ENCODE data around the gene GCLC.
"Not testable (repeated sequence)": the region's sequence is repeated elsewhere in the genome, so short reads cannot be mapped to it uniquely, and the experiment has no call there.

The GCLC gene

GRCh38 chr6:53556986-53557715, 12.2 kb upstream of the GCLC start:
- no peak for DNase-seq (ENCODE audit: low read depth)

- not testable (repeated sequence) for DNase-seq (ENCODE audit: low read depth)
These were observed 8.7 kb upstream of the GCLC start for GRCh38 chr6:53553600-53553999.

GRCh38 chr6:53551681-53552080, 6.8 kb upstream of the GCLC start:
- DNase-seq (ENCODE audit: low read depth): not testable (repeated sequence)

GRCh38 chr6:53547811-53548496, 3.1 kb upstream of the GCLC start:
- DNase-seq (ENCODE audit: low read depth): peak; percentile 97

GRCh38 chr6:53547166-53547810, 2.4 kb upstream of the GCLC start:
- DNase-seq (ENCODE audit: low read depth): no peak

GRCh38 chr6:53546281-53546680, 1.4 kb upstream of the GCLC start:
- DNase-seq (ENCODE audit: low read depth): no peak

- DNase-seq (ENCODE audit: low read depth): no peak
These were observed 758 bp downstream of the GCLC start for GRCh38 chr6:53544217-53544469.

- peak; percentile 37 for DNase-seq (ENCODE audit: low read depth)
These were observed 1.3 kb downstream of the GCLC start for GRCh38 chr6:53543359-53544216.

- no peak for DNase-seq (ENCODE audit: low read depth)
These were observed 3.0 kb downstream of the GCLC start for GRCh38 chr6:53541900-53542299.

- no peak for DNase-seq (ENCODE audit: low read depth)
These were observed 4.7 kb downstream of the GCLC start for GRCh38 chr6:53540129-53540692.

GRCh38 chr6:53539561-53539960, 5.3 kb downstream of the GCLC start:
- DNase-seq (ENCODE audit: low read depth): no peak

- DNase-seq (ENCODE audit: low read depth): no peak
These were observed 8.3 kb downstream of the GCLC start for GRCh38 chr6:53536561-53536960.

- no peak for DNase-seq (ENCODE audit: low read depth)
These were observed 12.0 kb downstream of the GCLC start for GRCh38 chr6:53532942-53533341.

- no peak for DNase-seq (ENCODE audit: low read depth)
These were observed 12.7 kb downstream of the GCLC start for GRCh38 chr6:53532061-53532797.

- DNase-seq (ENCODE audit: low read depth): no peak
These were observed 14.0 kb downstream of the GCLC start for GRCh38 chr6:53530780-53531386.

- DNase-seq (ENCODE audit: low read depth): peak; percentile 43
These were observed 14.6 kb downstream of the GCLC start for GRCh38 chr6:53530346-53530745.

GRCh38 chr6:53529324-53530036, 15.4 kb downstream of the GCLC start:
- DNase-seq (ENCODE audit: low read depth): no peak

- no peak for DNase-seq (ENCODE audit: low read depth)
These were observed 16.8 kb downstream of the GCLC start for GRCh38 chr6:53528107-53528506.

- no peak for DNase-seq (ENCODE audit: low read depth)
These were observed 17.6 kb downstream of the GCLC start for GRCh38 chr6:53527249-53527765.

- DNase-seq (ENCODE audit: low read depth): no peak
These were observed 18.9 kb downstream of the GCLC start for GRCh38 chr6:53526000-53526399.
